ENCODE measurements around the gene PIGL.
"Not testable (repeated sequence)": the region's sequence is repeated elsewhere in the genome, so short reads cannot be mapped to it uniquely, and the experiment has no call there.

DNA sequence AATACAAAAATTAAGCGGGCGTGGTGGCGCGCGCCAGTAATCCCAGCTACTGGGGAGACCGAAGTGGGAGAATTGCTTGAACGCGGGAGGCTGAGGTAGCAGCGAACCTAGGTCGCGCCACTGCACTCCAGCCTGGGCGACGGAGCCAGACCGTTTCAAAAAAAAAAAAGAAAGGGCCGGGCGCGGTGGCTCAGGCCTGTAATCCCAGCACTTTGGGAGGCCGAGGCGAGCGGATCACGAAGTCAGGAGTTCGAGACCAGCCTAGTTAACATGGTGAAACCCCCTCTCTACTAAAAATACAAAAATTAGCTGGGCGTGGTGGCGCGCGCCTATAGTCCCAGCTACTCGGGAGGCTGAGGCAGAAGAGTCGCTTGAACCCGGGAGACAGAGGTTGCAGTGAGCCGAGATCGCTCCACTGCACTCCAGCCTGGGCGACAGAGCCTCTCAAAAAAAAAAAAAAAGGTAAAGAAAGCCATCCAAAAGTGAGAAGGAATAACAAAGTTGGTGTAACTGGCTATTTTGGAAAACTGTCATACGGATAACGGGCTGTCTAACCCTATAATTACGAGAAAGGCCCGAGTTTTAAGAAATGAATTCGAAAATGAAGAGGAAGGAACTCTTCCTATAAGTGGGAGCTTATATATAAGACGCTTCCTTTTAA, 539 bp upstream of the PIGL start:
- TF ChIP-seq, protein P1, sequence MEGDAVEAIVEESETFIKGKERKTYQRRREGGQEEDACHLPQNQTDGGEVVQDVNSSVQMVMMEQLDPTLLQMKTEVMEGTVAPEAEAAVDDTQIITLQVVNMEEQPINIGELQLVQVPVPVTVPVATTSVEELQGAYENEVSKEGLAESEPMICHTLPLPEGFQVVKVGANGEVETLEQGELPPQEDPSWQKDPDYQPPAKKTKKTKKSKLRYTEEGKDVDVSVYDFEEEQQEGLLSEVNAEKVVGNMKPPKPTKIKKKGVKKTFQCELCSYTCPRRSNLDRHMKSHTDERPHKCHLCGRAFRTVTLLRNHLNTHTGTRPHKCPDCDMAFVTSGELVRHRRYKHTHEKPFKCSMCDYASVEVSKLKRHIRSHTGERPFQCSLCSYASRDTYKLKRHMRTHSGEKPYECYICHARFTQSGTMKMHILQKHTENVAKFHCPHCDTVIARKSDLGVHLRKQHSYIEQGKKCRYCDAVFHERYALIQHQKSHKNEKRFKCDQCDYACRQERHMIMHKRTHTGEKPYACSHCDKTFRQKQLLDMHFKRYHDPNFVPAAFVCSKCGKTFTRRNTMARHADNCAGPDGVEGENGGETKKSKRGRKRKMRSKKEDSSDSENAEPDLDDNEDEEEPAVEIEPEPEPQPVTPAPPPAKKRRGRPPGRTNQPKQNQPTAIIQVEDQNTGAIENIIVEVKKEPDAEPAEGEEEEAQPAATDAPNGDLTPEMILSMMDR (IDR thresholded peaks at IDR 0.05) = not testable (repeated sequence)
- not testable (repeated sequence) for TF ChIP-seq POLR2A, POLR2AphosphoS5 (IDR thresholded peaks at IDR 0.05)

Measured in breast epithelium (tissue), 3 donors.